Gastroesophageal sphincter (tissue), 4 donors: Measurements from ENCODE around the gene SULT1A1. TPM values are rescaled to one million over a fixed set of nuclear protein-coding genes. Genes with fewer than 3 reads are reported as not detected.
"Not testable (repeated sequence)": the region's sequence is repeated elsewhere in the genome, so short reads cannot be mapped to it uniquely, and the experiment has no call there.

Experiments used
- ATAC-seq: fragments of 150-250 bp; one replicate; pipeline ENCODE4 v1.9.1; 2016; ENCODE audit warnings: mild to moderate bottlenecking, moderate library complexity
- H3K27ac ChIP-seq, 4 donors: fragments of 200-600 bp; sonication (generic) in 3 of 4; 1 replicate in 3 of 4; 2 replicates in 1 of 4; pipeline ENCODE4 v1.5.1; 2016 to 2019
- H3K27me3 ChIP-seq: fragments of 200-600 bp; sonication (generic); one replicate; pipeline ENCODE4 v1.5.1; 2019
- H3K36me3 ChIP-seq, 2 donors: fragments of 200-600 bp; sonication (generic); one replicate each; pipeline ENCODE4 v1.5.1; 2019; ENCODE audit warnings: control low read depth in 1 of 2
- H3K4me1 ChIP-seq, 3 donors: fragments of 200-600 bp; sonication (generic); 1 replicate in 2 of 3; 2 replicates in 1 of 3; pipeline ENCODE4 v1.5.1; 2016 to 2019; ENCODE audit warnings: control low read depth in 2 of 3
- H3K4me3 ChIP-seq, 2 donors: fragments of 200-600 bp; sonication (generic); one replicate each; pipeline ENCODE4 v1.5.1; 2019; ENCODE audit warnings: mild to moderate bottlenecking in 1 of 2, moderate library complexity in 1 of 2
- H3K9me3 ChIP-seq, 3 donors: fragments of 200-600 bp; sonication (generic); one replicate each; pipeline ENCODE4 v1.5.1; 2017 to 2019; ENCODE audit warnings: control low read depth in 2 of 3
- EP300 ChIP-seq: sonication (generic); formaldehyde crosslinking; IDR thresholded peaks from one replicate; pipeline ENCODE4 v1.6.1; 2017; ENCODE audit warnings: antibody characterized with exemption, mild to moderate bottlenecking
- POLR2A ChIP-seq, 2 donors: fragments of 450-650 bp; IDR thresholded peaks; one replicate each; pipeline ENCODE4 v1.6.1; 2017; ENCODE audit warnings: antibody characterized with exemption in 2 of 2, mild to moderate bottlenecking in 2 of 2, moderate library complexity in 1 of 2
- POLR2AphosphoS5 ChIP-seq: sonication (generic); formaldehyde crosslinking; IDR thresholded peaks from one replicate; pipeline ENCODE4 v1.6.1; 2017; ENCODE audit warnings: antibody characterized with exemption
- WGBS, 2 donors: methylation state at CpG; one replicate each; pipeline ENCODE4 v1.1.5; 2018; ENCODE audit warnings: low coverage in 1 of 2; 5-methylcytosine and 5-hydroxymethylcytosine counted together
- total RNA-seq, 4 donors: library from RNA; depleted of rRNA; stranded (reverse); fragments of >200 nt; gene quantifications; one replicate each; pipeline ENCODE4 v1.1.0, GENCODE V29; 2016
- TF ChIP-seq, protein P1 (sequence below), 4 experiments: fragments of 200-600 bp in 2 of 4; fragments of 450-650 bp in 2 of 4; sonication (generic) in 1 of 4; IDR thresholded peaks; one replicate each; pipeline ENCODE4 v1.5.1; 2017 to 2019; ENCODE audit warnings: antibody characterized with exemption in 4 of 4, mild to moderate bottlenecking in 2 of 4, moderate library complexity in 2 of 4

Gene SULT1A1
- total RNA-seq, 4 donors from 2014 or later = 3.3 to 21.1 (median 9.4) TPM

GRCh38 chr16:28612359-28613280 is 2.8 kb upstream of the SULT1A1 start:
- peaks cover 0 to 23% (median 4%) of the 10 kb centered on the region in 3 donors for H3K4me1 ChIP-seq
- peak; percentile 19 for ATAC-seq
- H3K4me3 ChIP-seq, H3K27me3 ChIP-seq, H3K9me3 ChIP-seq, H3K36me3 ChIP-seq, H3K27ac ChIP-seq: not testable (repeated sequence)
- WGBS, 2 donors = no CpG with 5 or more reads among the region's 17 CpGs

DNA sequence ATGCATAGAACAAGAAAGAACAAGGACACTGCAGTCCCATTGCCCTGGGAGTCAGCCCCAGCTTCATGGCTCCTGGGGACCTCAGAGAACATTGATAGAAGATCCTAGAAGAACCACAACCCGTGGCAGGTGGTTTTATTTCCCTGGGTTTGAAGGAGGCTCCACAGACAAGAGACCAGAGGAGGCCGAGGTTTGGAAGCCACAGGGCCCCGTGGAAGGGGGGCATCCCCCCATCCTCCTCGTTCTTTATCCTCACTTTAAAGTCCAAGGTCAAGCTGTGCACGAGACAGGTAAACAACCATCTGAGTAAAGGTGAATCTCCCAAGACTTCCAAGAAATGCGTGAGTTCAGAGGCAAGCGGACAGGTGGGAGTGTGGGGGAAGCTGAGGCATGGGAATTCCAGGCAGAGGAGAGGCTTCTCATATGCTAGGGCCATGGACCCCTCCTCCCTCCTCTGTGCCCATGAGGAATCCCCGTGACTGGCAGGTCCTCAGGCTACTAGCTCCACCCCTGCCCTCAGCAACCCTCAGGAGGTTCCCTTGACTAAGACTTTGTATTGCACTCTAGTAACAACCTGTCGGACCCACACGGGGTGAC is 849 bp upstream of the SULT1A1 start:
- TF ChIP-seq, protein P1, sequence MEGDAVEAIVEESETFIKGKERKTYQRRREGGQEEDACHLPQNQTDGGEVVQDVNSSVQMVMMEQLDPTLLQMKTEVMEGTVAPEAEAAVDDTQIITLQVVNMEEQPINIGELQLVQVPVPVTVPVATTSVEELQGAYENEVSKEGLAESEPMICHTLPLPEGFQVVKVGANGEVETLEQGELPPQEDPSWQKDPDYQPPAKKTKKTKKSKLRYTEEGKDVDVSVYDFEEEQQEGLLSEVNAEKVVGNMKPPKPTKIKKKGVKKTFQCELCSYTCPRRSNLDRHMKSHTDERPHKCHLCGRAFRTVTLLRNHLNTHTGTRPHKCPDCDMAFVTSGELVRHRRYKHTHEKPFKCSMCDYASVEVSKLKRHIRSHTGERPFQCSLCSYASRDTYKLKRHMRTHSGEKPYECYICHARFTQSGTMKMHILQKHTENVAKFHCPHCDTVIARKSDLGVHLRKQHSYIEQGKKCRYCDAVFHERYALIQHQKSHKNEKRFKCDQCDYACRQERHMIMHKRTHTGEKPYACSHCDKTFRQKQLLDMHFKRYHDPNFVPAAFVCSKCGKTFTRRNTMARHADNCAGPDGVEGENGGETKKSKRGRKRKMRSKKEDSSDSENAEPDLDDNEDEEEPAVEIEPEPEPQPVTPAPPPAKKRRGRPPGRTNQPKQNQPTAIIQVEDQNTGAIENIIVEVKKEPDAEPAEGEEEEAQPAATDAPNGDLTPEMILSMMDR (IDR thresholded peaks at IDR 0.05) = no peak
- TF ChIP-seq EP300 (no peak), POLR2A (IDR thresholded peaks at IDR 0.05) (no peak), POLR2AphosphoS5 (no peak)
- no peaks in the 10 kb centered on the region for H3K9me3 ChIP-seq
- WGBS, 2 donors = 40 to 69% methylated on average over 1 to 10 of the region's 10 CpGs
- peak overlapping the region in 1 of 4 donors; percentile 62 for H3K27ac ChIP-seq
- no peak for ATAC-seq
- H3K4me1 ChIP-seq = peaks cover 0 to 23% (median 4%) of the 10 kb centered on the region in 3 donors
- H3K4me3 ChIP-seq = no peak overlapping the region
- H3K27me3 ChIP-seq = peaks cover 6% of the 10 kb centered on the region
- peaks cover 0 to 17% of the 10 kb centered on the region in 2 donors for H3K36me3 ChIP-seq

DNA sequence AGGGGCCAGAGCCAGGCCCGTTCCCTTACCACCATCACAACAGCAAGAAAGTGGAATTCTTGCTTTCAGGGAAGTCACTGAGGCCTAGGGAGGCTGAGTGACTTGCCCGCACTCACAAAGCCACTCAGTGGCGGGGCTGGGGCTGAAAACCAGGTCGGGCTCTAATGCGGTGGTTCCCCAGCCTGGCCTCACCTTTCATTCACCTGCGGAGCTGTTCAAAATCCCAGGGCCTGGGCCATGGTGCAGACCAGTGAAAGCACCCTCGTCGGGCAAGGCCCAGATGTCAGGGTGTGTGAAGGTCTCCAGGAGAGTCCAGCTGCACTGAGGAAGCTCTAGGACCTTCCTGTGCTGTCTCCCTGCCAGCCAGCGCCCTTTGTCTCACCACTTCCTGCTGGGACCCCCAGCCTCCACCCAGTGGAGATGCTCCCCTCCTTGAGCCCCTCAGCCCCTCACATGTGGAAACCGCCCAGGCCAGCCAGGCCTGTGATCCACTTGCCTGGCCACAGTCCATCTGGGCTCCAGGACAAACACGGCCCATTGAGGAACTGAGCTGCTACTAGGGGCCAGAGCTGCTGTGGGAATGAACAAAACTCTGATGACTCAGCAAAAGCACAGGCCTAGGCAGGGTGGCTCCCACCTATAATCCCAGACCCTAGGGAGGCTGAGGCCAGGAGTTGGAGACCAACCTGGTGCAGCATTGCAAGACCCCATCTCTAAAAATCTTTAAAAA is 812 bp downstream of the SULT1A1 start:
- WGBS, 2 donors = 85% methylated on average over 7 of the region's 11 CpGs; no CpG with 5 or more reads in 1 of the 2 donors
- not testable (repeated sequence) for ATAC-seq
- peak overlapping the region; percentile 6 to 42 for H3K4me3 ChIP-seq

DNA sequence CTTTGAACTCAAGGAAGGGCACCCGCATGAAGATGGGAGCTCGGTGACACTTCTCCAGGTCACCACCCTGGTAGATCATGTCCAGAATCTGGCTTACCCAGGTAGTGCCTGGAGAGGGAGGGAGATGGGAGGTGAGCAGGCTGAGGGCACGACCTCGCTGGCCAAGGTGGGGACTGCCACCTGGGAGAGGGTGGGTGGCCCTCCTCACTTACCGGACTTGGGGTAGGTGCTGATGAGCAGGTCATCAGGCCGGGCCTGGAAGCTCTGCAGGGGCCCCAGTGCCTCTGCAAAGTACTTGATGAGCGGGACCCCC is 1.4 kb downstream of the SULT1A1 start:
- no CpG with 5 or more reads among the region's 7 CpGs for WGBS, 2 donors
- Histone ChIP-seq H3K36me3 (peaks cover 0 to 19% of the 10 kb centered on the region in 2 donors), H3K4me1 (peaks cover 0 to 23% (median 4%) of the 10 kb centered on the region in 3 donors)
- H3K27ac ChIP-seq, H3K27me3 ChIP-seq, H3K9me3 ChIP-seq, H3K4me3 ChIP-seq, ATAC-seq: not testable (repeated sequence)

More for the DNA sequence above, 812 bp downstream of the SULT1A1 start:
- Histone ChIP-seq H3K27ac (peak overlapping the region in 2 of 4 donors; percentile 6 to 62), H3K36me3 (peaks cover 0 to 19% of the 10 kb centered on the region in 2 donors), H3K4me1 (peaks cover 0 to 23% (median 4%) of the 10 kb centered on the region in 3 donors)
- not testable (repeated sequence) for H3K27me3 ChIP-seq, H3K9me3 ChIP-seq

DNA sequence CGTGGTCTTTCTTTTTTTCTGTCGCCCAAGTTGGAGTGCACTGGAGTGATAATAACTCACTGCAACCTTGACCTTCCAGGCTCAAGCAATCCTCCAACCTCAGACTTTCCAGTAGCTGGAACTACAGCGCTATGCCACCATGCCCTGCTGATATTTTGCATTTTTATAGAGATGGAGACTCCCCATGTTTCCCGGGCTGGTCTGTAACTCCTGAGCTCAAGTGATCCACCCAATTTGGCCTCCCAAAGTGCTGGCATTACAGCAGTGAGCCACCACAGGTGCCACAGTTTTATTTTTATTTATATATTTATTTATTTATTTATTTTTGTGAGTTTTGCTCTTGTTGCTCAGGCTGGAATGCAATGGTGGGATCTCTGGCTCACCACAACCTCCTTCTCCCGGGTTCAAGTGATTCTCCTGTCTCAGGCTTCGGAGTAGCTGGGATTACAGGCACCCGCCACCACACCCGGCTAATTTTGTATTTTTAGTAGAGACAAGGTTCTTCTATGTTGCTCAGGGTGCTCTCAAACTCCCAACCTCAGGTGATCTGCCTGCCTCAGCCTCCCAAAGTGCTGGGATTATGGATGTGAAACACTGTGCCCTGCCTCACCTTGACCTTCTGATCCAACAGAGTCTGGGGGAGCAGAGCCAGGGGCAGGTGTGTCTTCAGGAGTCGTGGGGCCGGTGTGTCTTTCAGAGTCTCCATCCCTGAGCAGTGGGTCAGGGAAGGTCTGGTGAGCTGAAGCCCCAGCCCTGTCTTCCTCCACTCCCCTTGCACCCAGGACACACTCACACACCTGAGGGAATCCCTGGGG is 2.0 kb downstream of the SULT1A1 start:
- H3K9me3 ChIP-seq, H3K27ac ChIP-seq, H3K4me3 ChIP-seq, ATAC-seq, H3K27me3 ChIP-seq: not testable (repeated sequence)
- H3K4me1 ChIP-seq = peaks cover 0 to 23% (median 4%) of the 10 kb centered on the region in 3 donors
- 92 to 99% methylated on average over 6 to 10 of the region's 10 CpGs for WGBS, 2 donors
- peaks cover 0 to 19% of the 10 kb centered on the region in 2 donors for H3K36me3 ChIP-seq

GRCh38 chr16:28607116-28607623 is 2.7 kb downstream of the SULT1A1 start:
- Histone ChIP-seq H3K9me3 (no peaks in the 10 kb centered on the region), H3K4me3 (no peak overlapping the region), H3K36me3 (peaks cover 0 to 19% of the 10 kb centered on the region in 2 donors), H3K4me1 (peaks cover 0 to 23% (median 4%) of the 10 kb centered on the region in 3 donors), H3K27me3 (peaks cover 9% of the 10 kb centered on the region), H3K27ac (no peak overlapping the region)
- no peak for ATAC-seq
- 98 to 100% methylated on average over 5 to 9 of the region's 9 CpGs for WGBS, 2 donors
- TF ChIP-seq POLR2AphosphoS5 = no peak
- TF ChIP-seq EP300 = no peak
- TF ChIP-seq POLR2A (IDR thresholded peaks at IDR 0.05) = no peak
- TF ChIP-seq, protein P1 (IDR thresholded peaks at IDR 0.05) = no peak
